WERI-Rb-1 (cell line): ENCODE data around the gene RHEX.
"Not testable (repeated sequence)": the region's sequence is repeated elsewhere in the genome, so short reads cannot be mapped to it uniquely, and the experiment has no call there.

ENCODE experiments used
- DNase-seq: peaks from one replicate; pipeline ENCODE4 v3.0.0-alpha.2; 2020
- H3K27ac ChIP-seq: fragments of 250-450 bp; sonication (Bioruptor Pico); 2 replicates; pipeline ENCODE4 v1.5.1; 2020; ENCODE audit warnings: mild to moderate bottlenecking, moderate library complexity
- H3K27me3 ChIP-seq: fragments of 250-450 bp; sonication (Bioruptor Pico); 2 replicates; pipeline ENCODE4 v1.5.1; 2021; ENCODE audit warnings: mild to moderate bottlenecking, low read depth, moderate library complexity; ENCODE audit not compliant: insufficient read depth, severe bottlenecking
- H3K36me3 ChIP-seq: fragments of 250-450 bp; sonication (Bioruptor Pico); 2 replicates; pipeline ENCODE4 v1.5.1; 2020; ENCODE audit warnings: mild to moderate bottlenecking, moderate library complexity
- H3K4me3 ChIP-seq: 2 replicates; pipeline ENCODE4 v1.5.1; 2011; ENCODE audit warnings: low read depth, mild to moderate bottlenecking, control low read depth, low read length
- H3K9me3 ChIP-seq: fragments of 250-450 bp; sonication (Bioruptor Pico); 2 replicates; pipeline ENCODE4 v1.5.1; 2021; ENCODE audit warnings: mild to moderate bottlenecking, moderate library complexity; ENCODE audit not compliant: severe bottlenecking
- CTCF ChIP-seq: IDR thresholded peaks from 2 replicates; pipeline ENCODE4 v1.5.1; 2011; ENCODE audit warnings: low read depth, mild to moderate bottlenecking, control low read depth, inconsistent platforms, low read length

The RHEX gene

DNA sequence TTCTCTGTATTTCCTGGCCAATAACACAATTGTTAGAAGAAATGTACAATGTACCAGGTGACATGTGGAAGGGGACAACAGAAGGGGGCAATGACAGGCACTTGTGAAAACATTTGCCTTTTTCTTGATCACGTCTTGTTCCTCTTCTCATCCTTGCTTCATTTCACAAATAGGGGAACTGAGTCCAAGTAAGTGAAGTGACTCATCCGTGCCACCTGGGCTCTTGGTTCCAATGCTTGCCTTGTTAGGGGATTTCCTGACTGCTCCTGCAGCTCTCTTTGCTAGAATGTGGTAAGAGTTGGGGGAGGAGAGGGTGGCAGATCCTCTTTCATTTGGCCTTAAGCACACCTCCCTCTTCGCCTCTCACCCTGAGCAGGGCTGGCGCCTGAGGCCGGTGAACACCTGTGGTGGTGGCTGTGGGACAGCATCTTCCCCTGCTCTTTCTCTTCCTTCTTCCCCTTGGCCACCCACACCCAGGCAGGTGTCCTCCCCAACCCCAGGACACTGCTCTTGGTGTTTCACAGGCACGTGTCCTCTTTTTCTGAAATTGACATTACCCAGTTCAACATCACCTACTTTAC, 2.2 kb upstream of the RHEX start:
- no peak for DNase-seq
- TF ChIP-seq CTCF = no peak
- H3K27me3 ChIP-seq = peaks cover 60% of the 10 kb centered on the region
- H3K4me3 ChIP-seq = no peak overlapping the region
- H3K36me3 ChIP-seq = no peaks in the 10 kb centered on the region
- no peak overlapping the region for H3K27ac ChIP-seq
- peaks cover 10% of the 10 kb centered on the region for H3K9me3 ChIP-seq

DNA sequence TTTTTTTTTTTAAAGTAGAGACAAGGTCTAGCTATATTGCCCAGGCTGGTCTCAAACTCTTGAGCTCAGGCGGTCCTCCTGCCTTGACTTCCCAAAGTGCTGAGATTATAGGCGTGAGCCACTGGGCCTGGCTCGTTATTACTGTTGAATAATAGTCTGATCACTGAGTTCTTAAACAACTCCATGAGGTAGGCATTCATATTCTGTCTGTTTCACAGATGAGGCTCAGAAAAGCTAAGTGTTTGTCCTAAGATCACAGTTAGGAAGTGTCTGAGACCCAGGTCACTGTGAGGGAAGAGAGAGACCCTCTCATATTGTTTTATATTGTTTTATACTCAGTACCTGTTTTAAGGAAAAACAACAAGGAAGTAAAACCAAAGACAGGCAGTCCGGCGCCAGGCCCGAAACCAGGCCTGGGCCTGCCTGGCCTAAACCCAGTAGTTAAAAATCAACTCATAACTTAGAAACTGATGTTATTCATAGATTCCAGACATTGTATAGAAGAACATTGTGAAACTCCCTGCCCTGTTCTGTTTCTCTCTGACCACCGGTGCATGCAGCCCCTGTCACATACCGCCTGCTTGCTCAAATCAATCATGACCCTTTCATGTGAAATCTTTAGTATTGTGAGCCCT, 625 bp upstream of the RHEX start:
- H3K36me3 ChIP-seq, H3K4me3 ChIP-seq, H3K27ac ChIP-seq, DNase-seq: not testable (repeated sequence)
- Histone ChIP-seq H3K9me3 (peaks cover 10% of the 10 kb centered on the region), H3K27me3 (peaks cover 59% of the 10 kb centered on the region)

- not testable (repeated sequence) for H3K36me3 ChIP-seq, H3K4me3 ChIP-seq, DNase-seq, H3K27ac ChIP-seq
- peaks cover 46% of the 10 kb centered on the region for H3K27me3 ChIP-seq
- peaks cover 10% of the 10 kb centered on the region for H3K9me3 ChIP-seq
These were observed 643 bp downstream of the RHEX start for GRCh38 chr1:206053616-206054015.

DNA sequence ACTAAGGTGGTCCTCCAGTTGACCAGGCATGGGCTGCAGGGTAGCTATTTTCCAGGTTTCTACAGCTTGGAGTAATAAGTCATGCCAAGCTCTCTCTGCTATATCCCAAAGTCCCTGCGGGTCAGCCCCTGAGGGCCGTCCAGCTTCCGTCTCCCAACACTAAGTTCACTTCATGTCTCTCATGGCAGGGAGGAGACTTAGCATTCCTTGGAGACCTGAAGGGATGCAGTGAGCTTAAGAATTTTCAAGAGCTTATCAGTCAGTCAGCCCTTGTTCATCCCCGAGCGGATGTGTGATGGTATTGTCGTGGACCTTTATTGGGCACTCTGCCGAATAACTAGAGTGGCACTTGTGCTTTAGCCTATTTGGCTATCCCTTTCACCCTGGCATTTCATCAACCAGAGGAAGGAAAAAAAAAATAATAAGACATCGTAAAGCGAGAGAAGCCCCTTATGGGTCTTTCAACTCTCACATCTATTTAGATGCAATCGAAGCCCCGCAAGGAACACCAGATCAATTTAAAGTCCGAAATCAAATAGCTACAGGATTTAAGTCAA, 2.2 kb downstream of the RHEX start:
- H3K4me3 ChIP-seq, H3K27ac ChIP-seq, H3K36me3 ChIP-seq, DNase-seq: not testable (repeated sequence)
- Histone ChIP-seq H3K27me3 (peaks cover 41% of the 10 kb centered on the region), H3K9me3 (peaks cover 10% of the 10 kb centered on the region)

GRCh38 chr1:206055639-206056323, 2.8 kb downstream of the RHEX start:
- not testable (repeated sequence) for H3K36me3 ChIP-seq, H3K27ac ChIP-seq, H3K4me3 ChIP-seq, DNase-seq
- peaks cover 10% of the 10 kb centered on the region for H3K9me3 ChIP-seq
- H3K27me3 ChIP-seq = peaks cover 38% of the 10 kb centered on the region

DNA sequence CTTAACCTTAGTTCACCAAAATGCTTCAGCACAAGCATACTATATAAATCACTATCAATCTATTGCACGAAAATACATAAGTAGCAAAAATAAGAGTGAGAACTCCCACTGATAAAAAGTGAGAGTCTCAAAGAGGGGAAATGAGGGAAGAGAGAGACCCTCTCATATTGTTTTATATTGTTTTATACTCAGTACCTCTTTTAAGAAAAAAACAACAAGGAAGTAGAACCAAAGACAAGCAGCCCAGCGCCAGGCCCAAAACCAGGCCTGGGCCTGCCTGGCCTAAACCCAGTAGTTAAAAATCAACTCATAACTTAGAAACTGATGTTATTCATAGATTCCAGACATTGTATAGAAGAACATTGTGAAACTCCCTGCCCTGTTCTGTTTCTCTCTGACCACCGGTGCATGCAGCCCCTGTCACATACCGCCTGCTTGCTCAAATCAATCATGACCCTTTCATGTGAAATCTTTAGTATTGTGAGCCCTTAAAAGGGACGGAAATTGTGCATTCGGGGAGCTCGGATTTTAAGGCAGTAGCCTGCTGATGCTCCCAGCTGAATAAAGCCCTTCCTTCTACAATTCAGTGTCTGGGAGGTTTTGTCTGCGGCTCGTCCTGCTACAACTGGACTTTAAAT, 5.4 kb downstream of the RHEX start:
- peaks cover 22% of the 10 kb centered on the region for H3K27me3 ChIP-seq
- not testable (repeated sequence) for H3K27ac ChIP-seq, H3K4me3 ChIP-seq, H3K36me3 ChIP-seq, DNase-seq
- peaks cover 16% of the 10 kb centered on the region for H3K9me3 ChIP-seq

GRCh38 chr1:206058927-206059292, 5.9 kb downstream of the RHEX start:
- peaks cover 14% of the 10 kb centered on the region for H3K9me3 ChIP-seq
- no peak for TF ChIP-seq CTCF
- peaks cover 18% of the 10 kb centered on the region for H3K27me3 ChIP-seq
- no peak for DNase-seq
- no peak overlapping the region for H3K4me3 ChIP-seq
- no peak overlapping the region for H3K27ac ChIP-seq
- H3K36me3 ChIP-seq = no peaks in the 10 kb centered on the region

- H3K36me3 ChIP-seq = no peaks in the 10 kb centered on the region
- peaks cover 18% of the 10 kb centered on the region for H3K27me3 ChIP-seq
- no peak overlapping the region for H3K4me3 ChIP-seq
- TF ChIP-seq CTCF = no peak
- no peak for DNase-seq
- H3K9me3 ChIP-seq = peaks cover 14% of the 10 kb centered on the region
- H3K27ac ChIP-seq = no peak overlapping the region
These were observed 6.5 kb downstream of the RHEX start for GRCh38 chr1:206059355-206059915.
